MM.1S (cell line): ENCODE results near the gene DNAJC8.

Experiments
- EZH2 ChIP-seq: fragments of 300-600 bp; sonication (generic); optimal IDR thresholded peaks from 2 replicates; pipeline ENCODE3; 2017; ENCODE audit warnings: low read depth, mild to moderate bottlenecking, antibody characterized with exemption, low read length, mixed read lengths
- EZH2phosphoT487 ChIP-seq: fragments of 300-600 bp; sonication (generic); IDR thresholded peaks from 2 replicates; pipeline ENCODE4 v1.6.1; 2018; ENCODE audit warnings: antibody characterized with exemption, low read length
- TF ChIP-seq, protein P1 (sequence below): fragments of 300-600 bp; sonication (generic); IDR thresholded peaks from 2 replicates; pipeline ENCODE4 v1.5.1; 2016; ENCODE audit warnings: antibody characterized with exemption, low read length, mixed read lengths

DNA sequence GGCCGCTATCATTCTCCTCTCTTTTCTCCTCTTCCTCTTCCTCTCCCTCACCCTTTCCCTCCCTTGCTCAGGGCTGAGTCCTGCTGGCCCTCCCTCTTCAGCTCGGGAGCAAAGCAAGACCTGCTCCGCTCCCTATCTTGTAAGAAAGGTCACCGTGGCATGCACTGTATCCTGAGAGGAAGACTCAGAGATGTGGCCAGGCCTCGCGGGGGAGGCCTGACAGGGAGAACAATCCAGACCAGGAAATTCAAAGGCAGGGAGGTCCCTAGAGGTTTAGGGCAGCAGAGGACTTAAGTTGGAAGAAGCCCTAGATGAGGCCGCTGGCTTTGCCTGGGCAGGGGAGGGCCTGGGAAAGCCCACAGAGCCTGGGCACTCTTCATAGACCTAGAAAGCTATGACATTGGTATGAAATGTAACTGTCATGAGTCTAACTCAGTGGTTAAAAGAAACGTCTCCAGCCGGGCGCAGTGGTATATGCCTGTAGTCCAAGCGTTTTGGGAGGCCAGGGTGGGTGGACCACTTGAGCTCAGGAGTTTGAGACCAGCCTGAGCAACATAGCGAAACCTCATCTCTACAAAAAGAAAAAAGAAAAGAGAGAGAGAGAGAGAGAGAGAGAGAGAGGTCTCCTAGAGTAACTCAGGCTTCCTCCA is 41.7 kb downstream of the DNAJC8 start:
- TF ChIP-seq, protein P1, sequence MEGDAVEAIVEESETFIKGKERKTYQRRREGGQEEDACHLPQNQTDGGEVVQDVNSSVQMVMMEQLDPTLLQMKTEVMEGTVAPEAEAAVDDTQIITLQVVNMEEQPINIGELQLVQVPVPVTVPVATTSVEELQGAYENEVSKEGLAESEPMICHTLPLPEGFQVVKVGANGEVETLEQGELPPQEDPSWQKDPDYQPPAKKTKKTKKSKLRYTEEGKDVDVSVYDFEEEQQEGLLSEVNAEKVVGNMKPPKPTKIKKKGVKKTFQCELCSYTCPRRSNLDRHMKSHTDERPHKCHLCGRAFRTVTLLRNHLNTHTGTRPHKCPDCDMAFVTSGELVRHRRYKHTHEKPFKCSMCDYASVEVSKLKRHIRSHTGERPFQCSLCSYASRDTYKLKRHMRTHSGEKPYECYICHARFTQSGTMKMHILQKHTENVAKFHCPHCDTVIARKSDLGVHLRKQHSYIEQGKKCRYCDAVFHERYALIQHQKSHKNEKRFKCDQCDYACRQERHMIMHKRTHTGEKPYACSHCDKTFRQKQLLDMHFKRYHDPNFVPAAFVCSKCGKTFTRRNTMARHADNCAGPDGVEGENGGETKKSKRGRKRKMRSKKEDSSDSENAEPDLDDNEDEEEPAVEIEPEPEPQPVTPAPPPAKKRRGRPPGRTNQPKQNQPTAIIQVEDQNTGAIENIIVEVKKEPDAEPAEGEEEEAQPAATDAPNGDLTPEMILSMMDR, result no peak
- TF ChIP-seq EZH2 (no peak), EZH2phosphoT487 (no peak)
